Adrenal gland (tissue), 12 donors: Measurements from ENCODE around the gene NCKAP5L. TPM values are rescaled to one million over a fixed set of nuclear protein-coding genes. Genes with fewer than 3 reads are reported as not detected.

Source experiments
- DNase-seq, 7 donors: peaks; one replicate each; pipeline ENCODE4 v3.0.0-alpha.2; 2019 to 2020
- H3K27ac ChIP-seq, 5 donors: fragments of 200-600 bp; sonication (generic) in 4 of 5; 1 replicate in 3 of 5; 2 replicates in 2 of 5; pipeline versions ENCODE4 v1.5.1 to v1.8.0; 2016 to 2020; ENCODE audit warnings: mild to moderate bottlenecking in 1 of 5
- H3K27me3 ChIP-seq: fragments of 200-600 bp; 2 replicates; pipeline ENCODE4 v1.8.0; 2021
- H3K36me3 ChIP-seq, 2 donors: fragments of 200-600 bp; replicated peaks in 1 of 2; 1 replicate in 1 of 2; 2 replicates in 1 of 2; pipeline versions ENCODE4 v1.5.1 to v1.8.0; 2018 to 2022
- H3K4me1 ChIP-seq, 2 donors: fragments of 200-600 bp; replicated peaks in 1 of 2; 1 replicate in 1 of 2; 2 replicates in 1 of 2; pipeline versions ENCODE4 v1.5.1 to v1.8.0; 2018 to 2021
- H3K4me3 ChIP-seq, 4 donors: fragments of 200-600 bp; sonication (generic) in 3 of 4; one replicate each; pipeline ENCODE4 v1.5.1; 2016 to 2018
- H3K9me3 ChIP-seq, 3 donors: fragments of 200-600 bp; sonication (generic) in 1 of 3; replicated peaks in 1 of 3; 1 replicate in 2 of 3; 2 replicates in 1 of 3; pipeline versions ENCODE4 v1.5.1 to v1.8.0; 2016 to 2021
- CTCF ChIP-seq, 6 experiments: fragments of 450-650 bp in 4 of 6; fragments of 200-600 bp in 2 of 6; sonication (generic) in 1 of 6; IDR thresholded peaks; 1 replicate in 5 of 6; 2 replicates in 1 of 6; pipeline versions ENCODE4 v1.5.1 to v1.8.0; 2016 to 2021; ENCODE audit warnings: antibody characterized with exemption in 6 of 6, mild to moderate bottlenecking in 2 of 6, moderate library complexity in 1 of 6
- POLR2A ChIP-seq, 2 donors: fragments of 450-650 bp; IDR thresholded peaks; one replicate each; pipeline ENCODE4 v1.6.1; 2017; ENCODE audit warnings: antibody characterized with exemption in 2 of 2, mild to moderate bottlenecking in 2 of 2, moderate library complexity in 1 of 2
- WGBS, 4 donors: extraction: QIAGEN DNeasy Blood & Tissue Kit in 2 of 4; methylation state at CpG; one replicate each; pipeline versions ENCODE4 v1.1.5 to v1.1.7; 2013 to 2017; 5-methylcytosine and 5-hydroxymethylcytosine counted together
- intact Hi-C, 2 donors: fragments of 100-400 bp; cut with DNase I; formaldehyde crosslinking; loops; one replicate each; pipeline versions ENCODE4 v1.14.1 to v1.15.0; 2022 to 2023
- polyA plus RNA-seq, 3 donors: library from polyadenylated mRNA; stranded (reverse); fragments of 200-250 nt in 2 of 3; fragments of 350-450 nt in 1 of 3; fragmentation: Illumina TruSeq in 1 of 3; extraction: RNeasy Lipid Tissue Mini Kit (QIAGEN cat#74804) in 1 of 3; gene quantifications; one replicate each; pipeline ENCODE4 v1.2.3, GENCODE V29; 2013 to 2014
- total RNA-seq, 9 donors: library from RNA; depleted of rRNA in 4 of 9; stranded (reverse); fragments of >200 nt in 4 of 9; fragments of 120-200 nt in 1 of 9; fragmentation: NEBNext Ultra II Directional in 1 of 9; extraction: Animal tissue kit (Norgen Biotek cat#: 25700) in 1 of 9; gene quantifications; one replicate each; pipeline versions ENCODE4 v1.1.0 to v1.2.4, GENCODE V29; 2013 to 2023
- donor health status: healthy with polysubstance abuse.
- donor health status: Bipolar disorder and iron deficiency.
- donor health status: DM: yes; HTN: yes; CAD: no.
- donor health status: DM: no; HTN: no; CAD: no.
- donor health status: DM: no; HTN: no; CAD: no.
- donor health status: DM: yes; HTN: yes; CAD: no.

Gene NCKAP5L
- total and polyA plus RNA-seq, 12 donors = 5.5 to 143 (median 38.4) TPM

- TF ChIP-seq CTCF (IDR thresholded peaks at IDR 0.05) = no peak
- no peak for TF ChIP-seq POLR2A (IDR thresholded peaks at IDR 0.05)
- Histone ChIP-seq H3K9me3 (no peaks in the 10 kb centered on the region), H3K4me1 (no peaks in the 10 kb centered on the region), H3K4me3 (no peak overlapping the region), H3K27ac (no peak overlapping the region), H3K36me3 (peaks cover 0 to 50% of the 10 kb centered on the region in 2 donors), H3K27me3 (no peaks in the 10 kb centered on the region)
- 80 to 91% (median 86%) methylated on average over 1 to 23 of the region's 23 CpGs for whole genome bisulfite sequencing, 4 donors
- intact Hi-C loops = no loop called here
- no peak for DNase-seq
These were observed 36.5 kb downstream of the NCKAP5L start for GRCh38 chr12:49791700-49792099.

- intact Hi-C loops = no loop called here
- H3K27ac ChIP-seq = no peak overlapping the region
- TF ChIP-seq POLR2A (IDR thresholded peaks at IDR 0.05) = no peak
- TF ChIP-seq CTCF (IDR thresholded peaks at IDR 0.05) = no peak
- H3K4me1 ChIP-seq = no peaks in the 10 kb centered on the region
- no peak for DNase-seq
- H3K9me3 ChIP-seq = no peaks in the 10 kb centered on the region
- WGBS, 4 donors = 76 to 87% (median 81%) methylated on average over 17 to 22 of the region's 22 CpGs
- no peaks in the 10 kb centered on the region for H3K27me3 ChIP-seq
- no peak overlapping the region for H3K4me3 ChIP-seq
- H3K36me3 ChIP-seq = peaks cover 0 to 42% of the 10 kb centered on the region in 2 donors
These were observed 37.3 kb downstream of the NCKAP5L start for GRCh38 chr12:49790741-49791555.

GRCh38 chr12:49789992-49790391 lies 38.2 kb downstream of the NCKAP5L start:
- Histone ChIP-seq H3K4me1 (peaks cover under 1 to 3% of the 10 kb centered on the region in 2 donors), H3K27me3 (no peaks in the 10 kb centered on the region), H3K27ac (no peak overlapping the region), H3K9me3 (no peaks in the 10 kb centered on the region), H3K4me3 (no peak overlapping the region), H3K36me3 (peaks cover 0 to 34% of the 10 kb centered on the region in 2 donors)
- intact Hi-C loops = no loop called here
- no peak for DNase-seq
- 78 to 100% (median 88%) methylated on average over 3 of the region's 3 CpGs for WGBS, 4 donors
- TF ChIP-seq POLR2A (IDR thresholded peaks at IDR 0.05) = no peak
- no peak for TF ChIP-seq CTCF (IDR thresholded peaks at IDR 0.05)

- intact Hi-C loops = no loop called here
- WGBS, 4 donors = 89 to 97% (median 92%) methylated on average over 2 of the region's 2 CpGs
- no peak for TF ChIP-seq POLR2A (IDR thresholded peaks at IDR 0.05)
- no peak for TF ChIP-seq CTCF (IDR thresholded peaks at IDR 0.05)
These were observed 40.5 kb downstream of the NCKAP5L start for GRCh38 chr12:49787672-49788071.

More at GRCh38 chr12:49787672-49788071, 40.5 kb downstream of the NCKAP5L start:
- H3K36me3 ChIP-seq = peaks cover 0 to 17% of the 10 kb centered on the region in 2 donors
- no peaks in the 10 kb centered on the region for H3K27me3 ChIP-seq
- H3K4me1 ChIP-seq = peaks cover 6 to 22% of the 10 kb centered on the region in 2 donors
- no peaks in the 10 kb centered on the region for H3K9me3 ChIP-seq
- no peak overlapping the region for H3K27ac ChIP-seq
- no peak overlapping the region for H3K4me3 ChIP-seq
- no peak for DNase-seq
